IPS-15b (cell line): ENCODE data around the gene ZSCAN25.

Source experiments
- H3K27me3 ChIP-seq: one replicate; pipeline ENCODE4 v1.6.1; 2013; ENCODE audit warnings: low read length; ENCODE audit not compliant: control insufficient read depth, insufficient read depth
- H3K36me3 ChIP-seq: one replicate; pipeline ENCODE4 v1.6.1; 2013; ENCODE audit warnings: low read length; ENCODE audit not compliant: control insufficient read depth, insufficient read depth
- H3K4me1 ChIP-seq: one replicate; pipeline ENCODE4 v1.6.1; 2013; ENCODE audit warnings: mild to moderate bottlenecking, low read length; ENCODE audit not compliant: control insufficient read depth, insufficient read depth
- H3K4me3 ChIP-seq: one replicate; pipeline ENCODE4 v1.5.1; 2013; ENCODE audit warnings: low read depth, low read length
- H3K9ac ChIP-seq: one replicate; pipeline ENCODE4 v1.6.1; 2013; ENCODE audit warnings: low read depth, mild to moderate bottlenecking, low read length
- H3K9me3 ChIP-seq: one replicate; pipeline ENCODE4 v1.6.1; 2013; ENCODE audit warnings: mild to moderate bottlenecking, low read length; ENCODE audit not compliant: control insufficient read depth, insufficient read depth

ZSCAN25 gene

GRCh38 chr7:99619571-99620130 is 2.9 kb downstream of the ZSCAN25 start:
- Histone ChIP-seq H3K4me3 (no peak overlapping the region), H3K9ac (no peak overlapping the region), H3K9me3 (no peaks in the 10 kb centered on the region), H3K27me3 (no peaks in the 10 kb centered on the region), H3K4me1 (no peaks in the 10 kb centered on the region), H3K36me3 (peaks cover 49% of the 10 kb centered on the region)

GRCh38 chr7:99621271-99621670 is 4.5 kb downstream of the ZSCAN25 start:
- no peak overlapping the region for H3K4me3 ChIP-seq
- no peak overlapping the region for H3K9ac ChIP-seq
- no peaks in the 10 kb centered on the region for H3K4me1 ChIP-seq
- H3K36me3 ChIP-seq: peaks cover 65% of the 10 kb centered on the region
- no peaks in the 10 kb centered on the region for H3K9me3 ChIP-seq
- no peaks in the 10 kb centered on the region for H3K27me3 ChIP-seq

- Histone ChIP-seq H3K9ac (no peak overlapping the region), H3K9me3 (no peaks in the 10 kb centered on the region), H3K36me3 (peaks cover 70% of the 10 kb centered on the region), H3K27me3 (no peaks in the 10 kb centered on the region), H3K4me1 (no peaks in the 10 kb centered on the region), H3K4me3 (no peak overlapping the region)
These were observed 5.8 kb downstream of the ZSCAN25 start for GRCh38 chr7:99622596-99622995.

- Histone ChIP-seq H3K9me3 (no peaks in the 10 kb centered on the region), H3K27me3 (no peaks in the 10 kb centered on the region), H3K36me3 (peaks cover 70% of the 10 kb centered on the region), H3K4me1 (no peaks in the 10 kb centered on the region), H3K9ac (no peak overlapping the region), H3K4me3 (no peak overlapping the region)
These were observed 6.4 kb downstream of the ZSCAN25 start for GRCh38 chr7:99623091-99623693.

- no peak overlapping the region for H3K4me3 ChIP-seq
- peaks cover 65% of the 10 kb centered on the region for H3K36me3 ChIP-seq
- no peaks in the 10 kb centered on the region for H3K9me3 ChIP-seq
- H3K9ac ChIP-seq: no peak overlapping the region
- no peaks in the 10 kb centered on the region for H3K27me3 ChIP-seq
- H3K4me1 ChIP-seq: peaks cover 4% of the 10 kb centered on the region
These were observed 7.1 kb downstream of the ZSCAN25 start for GRCh38 chr7:99623702-99624447.

GRCh38 chr7:99624484-99624883 is 7.7 kb downstream of the ZSCAN25 start:
- Histone ChIP-seq H3K36me3 (peaks cover 62% of the 10 kb centered on the region), H3K9me3 (no peaks in the 10 kb centered on the region), H3K9ac (no peak overlapping the region), H3K4me1 (peaks cover 4% of the 10 kb centered on the region), H3K4me3 (no peak overlapping the region), H3K27me3 (no peaks in the 10 kb centered on the region)

GRCh38 chr7:99625321-99625720 is 8.6 kb downstream of the ZSCAN25 start:
- no peak overlapping the region for H3K9ac ChIP-seq
- H3K27me3 ChIP-seq: no peaks in the 10 kb centered on the region
- peaks cover 62% of the 10 kb centered on the region for H3K36me3 ChIP-seq
- no peaks in the 10 kb centered on the region for H3K9me3 ChIP-seq
- H3K4me1 ChIP-seq: peaks cover 4% of the 10 kb centered on the region
- H3K4me3 ChIP-seq: no peak overlapping the region

GRCh38 chr7:99625961-99626360 is 9.2 kb downstream of the ZSCAN25 start:
- no peak overlapping the region for H3K9ac ChIP-seq
- peaks cover 58% of the 10 kb centered on the region for H3K36me3 ChIP-seq
- H3K4me1 ChIP-seq: peaks cover 4% of the 10 kb centered on the region
- no peak overlapping the region for H3K4me3 ChIP-seq
- no peaks in the 10 kb centered on the region for H3K9me3 ChIP-seq
- no peaks in the 10 kb centered on the region for H3K27me3 ChIP-seq

GRCh38 chr7:99626661-99627060 is 9.9 kb downstream of the ZSCAN25 start:
- peaks cover 11% of the 10 kb centered on the region for H3K4me1 ChIP-seq
- H3K4me3 ChIP-seq: no peak overlapping the region
- no peaks in the 10 kb centered on the region for H3K27me3 ChIP-seq
- no peak overlapping the region for H3K9ac ChIP-seq
- no peaks in the 10 kb centered on the region for H3K9me3 ChIP-seq
- H3K36me3 ChIP-seq: peaks cover 53% of the 10 kb centered on the region

GRCh38 chr7:99627513-99627912 is 10.8 kb downstream of the ZSCAN25 start:
- Histone ChIP-seq H3K36me3 (peaks cover 47% of the 10 kb centered on the region), H3K9ac (no peak overlapping the region), H3K4me3 (no peak overlapping the region), H3K9me3 (no peaks in the 10 kb centered on the region), H3K4me1 (peaks cover 11% of the 10 kb centered on the region), H3K27me3 (no peaks in the 10 kb centered on the region)

- Histone ChIP-seq H3K9ac (no peak overlapping the region), H3K9me3 (no peaks in the 10 kb centered on the region), H3K27me3 (no peaks in the 10 kb centered on the region), H3K36me3 (peaks cover 38% of the 10 kb centered on the region), H3K4me3 (no peak overlapping the region), H3K4me1 (peaks cover 11% of the 10 kb centered on the region)
These were observed 12.0 kb downstream of the ZSCAN25 start for GRCh38 chr7:99628471-99629465.
